ENCODE data around the gene TAS2R19. TPM values are rescaled to one million over a fixed set of nuclear protein-coding genes. Genes with fewer than 3 reads are reported as not detected.
"Not testable (repeated sequence)": the region's sequence is repeated elsewhere in the genome, so short reads cannot be mapped to it uniquely, and the experiment has no call there.

Gene TAS2R19
- polyA plus RNA-seq (2011; rRNA removed) (0.33 and 0.48 TPM in 2 replicates), polyA minus RNA-seq (2011; rRNA and poly(A)+ RNA removed) (7.5 and 9.2 TPM in 2 replicates)

- no peak for DNase-seq (ENCODE audit: low read depth)
- no peak within 1 kb of the TSS for H3K4me3 ChIP-seq (ENCODE audit: low read depth, low read length)
- H3K36me3 ChIP-seq (ENCODE audit: control insufficient read depth, insufficient read depth, low read length) = no peaks in the 10 kb centered on the region
- ChIA-PET CTCF (no interaction called here), POLR2A (no interaction called here)
- TF ChIP-seq CTCF (IDR thresholded peaks at IDR 0.05; ENCODE audit: insufficient read depth, low read depth, low read length) = no peak
- H3K27me3 ChIP-seq (ENCODE audit: control insufficient read depth, insufficient read depth, low read length) = no peaks in the 10 kb centered on the region
These were observed at the start of gene TAS2R19 for GRCh38 chr12:11022520-11022919. TAS2R19 (minus strand) TSS chr12:11022620; CDS start chr12:11022571, 49 bp downstream.

- no peak for TF ChIP-seq CTCF (IDR thresholded peaks at IDR 0.05; ENCODE audit: insufficient read depth, low read depth, low read length)
- Histone ChIP-seq H3K4me3 (ENCODE audit: low read depth, low read length) (no peak overlapping the region), H3K27me3 (ENCODE audit: control insufficient read depth, insufficient read depth, low read length) (no peaks in the 10 kb centered on the region), H3K36me3 (ENCODE audit: control insufficient read depth, insufficient read depth, low read length) (no peaks in the 10 kb centered on the region)
- CTCF ChIA-PET = interaction anchor here (0.5 kb wide), 1 partner anchor 1450 kb away, joined by 3 read pairs; no protein-coding TSS in a partner anchor
- POLR2A ChIA-PET = no interaction called here
- DNase-seq (ENCODE audit: low read depth) = no peak
These were observed 49.0 kb upstream of the TAS2R19 start for GRCh38 chr12:11071414-11071813.

GRCh38 chr12:11070999-11071398, 48.6 kb upstream of the TAS2R19 start:
- no peak overlapping the region for H3K4me3 ChIP-seq (ENCODE audit: low read depth, low read length)
- no peaks in the 10 kb centered on the region for H3K36me3 ChIP-seq (ENCODE audit: control insufficient read depth, insufficient read depth, low read length)
- ChIA-PET POLR2A (no interaction called here), CTCF (interaction anchor here (0.5 kb wide), 1 partner anchor 1451 kb away, joined by 3 read pairs; no protein-coding TSS in a partner anchor)
- no peak for DNase-seq (ENCODE audit: low read depth)
- no peak for TF ChIP-seq CTCF (IDR thresholded peaks at IDR 0.05; ENCODE audit: insufficient read depth, low read depth, low read length)
- H3K27me3 ChIP-seq (ENCODE audit: control insufficient read depth, insufficient read depth, low read length) = no peaks in the 10 kb centered on the region

- ChIA-PET CTCF (interaction anchor here (2.4 kb wide), 1 partner anchor 14 kb away, joined by 5 read pairs; no protein-coding TSS in a partner anchor), POLR2A (no interaction called here)
- no peaks in the 10 kb centered on the region for H3K27me3 ChIP-seq (ENCODE audit: control insufficient read depth, insufficient read depth, low read length)
- no peak for DNase-seq (ENCODE audit: low read depth)
- TF ChIP-seq CTCF (IDR thresholded peaks at IDR 0.05; ENCODE audit: insufficient read depth, low read depth, low read length) = no peak
- H3K4me3 ChIP-seq (ENCODE audit: low read depth, low read length) = no peak overlapping the region
- H3K36me3 ChIP-seq (ENCODE audit: control insufficient read depth, insufficient read depth, low read length) = no peaks in the 10 kb centered on the region
These were observed 47.5 kb upstream of the TAS2R19 start for GRCh38 chr12:11069854-11070365.

GRCh38 chr12:11067514-11067913, 45.1 kb upstream of the TAS2R19 start:
- POLR2A ChIA-PET = no interaction called here
- Histone ChIP-seq H3K4me3 (ENCODE audit: low read depth, low read length) (no peak overlapping the region), H3K27me3 (ENCODE audit: control insufficient read depth, insufficient read depth, low read length) (no peaks in the 10 kb centered on the region), H3K36me3 (ENCODE audit: control insufficient read depth, insufficient read depth, low read length) (no peaks in the 10 kb centered on the region)
- DNase-seq (ENCODE audit: low read depth) = no peak
- no peak for TF ChIP-seq CTCF (IDR thresholded peaks at IDR 0.05; ENCODE audit: insufficient read depth, low read depth, low read length)
- CTCF ChIA-PET = interaction anchor here (2.4 kb wide), 1 partner anchor 12 kb away, joined by 5 read pairs; no protein-coding TSS in a partner anchor

GRCh38 chr12:11062194-11062593, 39.8 kb upstream of the TAS2R19 start, which contains the start of gene TAS2R46:
TAS2R46 (minus strand) TSS chr12:11062294; CDS start chr12:11062294, 0 bp downstream.
- CTCF ChIA-PET = interaction anchor here (1.1 kb wide), 1 partner anchor 42 kb away, joined by 3 read pairs; no protein-coding TSS in a partner anchor
- POLR2A ChIA-PET = not testable (repeated sequence)

More at GRCh38 chr12:11062194-11062593, 39.8 kb upstream of the TAS2R19 start, which contains the start of gene TAS2R46:
- H3K4me3 ChIP-seq (ENCODE audit: low read depth, low read length); H3K27me3 ChIP-seq (ENCODE audit: control insufficient read depth, insufficient read depth, low read length); H3K36me3 ChIP-seq (ENCODE audit: control insufficient read depth, insufficient read depth, low read length); DNase-seq (ENCODE audit: low read depth): not testable (repeated sequence)
